Measurements from ENCODE around the gene PNMT. TPM values are rescaled to one million over a fixed set of nuclear protein-coding genes. Genes with fewer than 3 reads are reported as not detected.

Gene PNMT
- total and polyA plus RNA-seq, 2 of the 13 experiments (the other 11 are each of a cell fraction or from before 2014, with no cell fraction given): 0.25 TPM; not detected in 1

DNA sequence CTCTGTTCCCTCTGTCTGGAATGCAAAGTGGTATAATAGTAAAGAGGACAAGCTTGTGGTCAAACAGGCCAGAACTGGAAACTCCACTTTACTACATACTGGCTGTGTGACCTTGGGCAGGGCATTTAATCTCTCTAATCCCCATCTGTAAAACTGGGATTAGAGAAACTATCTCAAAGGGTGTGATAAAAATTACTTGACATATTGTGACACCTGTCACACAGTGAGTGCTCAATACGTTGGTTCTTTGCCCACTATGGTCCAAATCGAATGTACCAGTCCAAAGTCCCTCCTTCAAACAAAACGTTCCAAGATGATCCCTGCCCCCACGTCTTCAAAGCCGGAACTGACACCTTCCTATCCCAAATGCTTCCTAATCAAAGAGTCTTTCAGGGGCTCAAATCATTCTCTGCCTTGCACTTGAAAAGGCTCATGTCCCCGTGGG, 18.9 kb downstream of the PNMT start (continued):
- TF ChIP-seq, protein P1, sequence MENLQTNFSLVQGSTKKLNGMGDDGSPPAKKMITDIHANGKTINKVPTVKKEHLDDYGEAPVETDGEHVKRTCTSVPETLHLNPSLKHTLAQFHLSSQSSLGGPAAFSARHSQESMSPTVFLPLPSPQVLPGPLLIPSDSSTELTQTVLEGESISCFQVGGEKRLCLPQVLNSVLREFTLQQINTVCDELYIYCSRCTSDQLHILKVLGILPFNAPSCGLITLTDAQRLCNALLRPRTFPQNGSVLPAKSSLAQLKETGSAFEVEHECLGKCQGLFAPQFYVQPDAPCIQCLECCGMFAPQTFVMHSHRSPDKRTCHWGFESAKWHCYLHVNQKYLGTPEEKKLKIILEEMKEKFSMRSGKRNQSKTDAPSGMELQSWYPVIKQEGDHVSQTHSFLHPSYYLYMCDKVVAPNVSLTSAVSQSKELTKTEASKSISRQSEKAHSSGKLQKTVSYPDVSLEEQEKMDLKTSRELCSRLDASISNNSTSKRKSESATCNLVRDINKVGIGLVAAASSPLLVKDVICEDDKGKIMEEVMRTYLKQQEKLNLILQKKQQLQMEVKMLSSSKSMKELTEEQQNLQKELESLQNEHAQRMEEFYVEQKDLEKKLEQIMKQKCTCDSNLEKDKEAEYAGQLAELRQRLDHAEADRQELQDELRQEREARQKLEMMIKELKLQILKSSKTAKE (CRISPR knock-in tag; IDR thresholded peaks at IDR 0.05; ENCODE audit: borderline replicate concordance): 0 out of 2 replicates have a peak, but pooled peaks have one; percentile 18
- TF ChIP-seq, protein P2, sequence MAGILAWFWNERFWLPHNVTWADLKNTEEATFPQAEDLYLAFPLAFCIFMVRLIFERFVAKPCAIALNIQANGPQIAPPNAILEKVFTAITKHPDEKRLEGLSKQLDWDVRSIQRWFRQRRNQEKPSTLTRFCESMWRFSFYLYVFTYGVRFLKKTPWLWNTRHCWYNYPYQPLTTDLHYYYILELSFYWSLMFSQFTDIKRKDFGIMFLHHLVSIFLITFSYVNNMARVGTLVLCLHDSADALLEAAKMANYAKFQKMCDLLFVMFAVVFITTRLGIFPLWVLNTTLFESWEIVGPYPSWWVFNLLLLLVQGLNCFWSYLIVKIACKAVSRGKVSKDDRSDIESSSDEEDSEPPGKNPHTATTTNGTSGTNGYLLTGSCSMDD (CRISPR knock-in tag; IDR thresholded peaks at IDR 0.05): no peak
- TF ChIP-seq MATR3 (CRISPR knock-in tag; IDR thresholded peaks at IDR 0.05): no peak
- TF ChIP-seq SRF (IDR thresholded peaks at IDR 0.05; ENCODE audit: low read depth, low read length): no peak
- TF ChIP-seq, protein P3, sequence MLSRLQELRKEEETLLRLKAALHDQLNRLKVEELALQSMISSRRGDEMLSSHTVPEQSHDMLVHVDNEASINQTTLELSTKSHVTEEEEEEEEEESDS (CRISPR knock-in tag; IDR thresholded peaks at IDR 0.05; ENCODE audit: borderline replicate concordance): no peak
- TF ChIP-seq, protein P4, sequence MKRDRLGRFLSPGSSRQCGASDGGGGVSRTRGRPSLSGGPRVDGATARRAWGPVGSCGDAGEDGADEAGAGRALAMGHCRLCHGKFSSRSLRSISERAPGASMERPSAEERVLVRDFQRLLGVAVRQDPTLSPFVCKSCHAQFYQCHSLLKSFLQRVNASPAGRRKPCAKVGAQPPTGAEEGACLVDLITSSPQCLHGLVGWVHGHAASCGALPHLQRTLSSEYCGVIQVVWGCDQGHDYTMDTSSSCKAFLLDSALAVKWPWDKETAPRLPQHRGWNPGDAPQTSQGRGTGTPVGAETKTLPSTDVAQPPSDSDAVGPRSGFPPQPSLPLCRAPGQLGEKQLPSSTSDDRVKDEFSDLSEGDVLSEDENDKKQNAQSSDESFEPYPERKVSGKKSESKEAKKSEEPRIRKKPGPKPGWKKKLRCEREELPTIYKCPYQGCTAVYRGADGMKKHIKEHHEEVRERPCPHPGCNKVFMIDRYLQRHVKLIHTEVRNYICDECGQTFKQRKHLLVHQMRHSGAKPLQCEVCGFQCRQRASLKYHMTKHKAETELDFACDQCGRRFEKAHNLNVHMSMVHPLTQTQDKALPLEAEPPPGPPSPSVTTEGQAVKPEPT (CRISPR knock-in tag; IDR thresholded peaks at IDR 0.05; ENCODE audit: low read depth): no peak
- TF ChIP-seq ZNF83 (CRISPR knock-in tag; IDR thresholded peaks at IDR 0.05; ENCODE audit: borderline replicate concordance): no peak
- no peak for TF ChIP-seq HDAC6 (IDR thresholded peaks at IDR 0.05; ENCODE audit: low read depth, low read length)
- TF ChIP-seq RCOR2 (CRISPR knock-in tag; IDR thresholded peaks at IDR 0.05): peak; percentile 54
- no peak; the same call in 1 of the 2 replicates for TF ChIP-seq SIX1 (CRISPR knock-in tag; IDR thresholded peaks at IDR 0.05; ENCODE audit: borderline replicate concordance)
- no peak; the same call in 1 of the 2 replicates for TF ChIP-seq ZNF737 (CRISPR knock-in tag; IDR thresholded peaks at IDR 0.05; ENCODE audit: borderline replicate concordance)
- no peak for TF ChIP-seq RBM22 (optimal IDR thresholded peaks at IDR 0.05; ENCODE audit: low read length)
- no peak for TF ChIP-seq ATM (IDR thresholded peaks at IDR 0.05; ENCODE audit: borderline replicate concordance)
- TF ChIP-seq, protein P5, sequence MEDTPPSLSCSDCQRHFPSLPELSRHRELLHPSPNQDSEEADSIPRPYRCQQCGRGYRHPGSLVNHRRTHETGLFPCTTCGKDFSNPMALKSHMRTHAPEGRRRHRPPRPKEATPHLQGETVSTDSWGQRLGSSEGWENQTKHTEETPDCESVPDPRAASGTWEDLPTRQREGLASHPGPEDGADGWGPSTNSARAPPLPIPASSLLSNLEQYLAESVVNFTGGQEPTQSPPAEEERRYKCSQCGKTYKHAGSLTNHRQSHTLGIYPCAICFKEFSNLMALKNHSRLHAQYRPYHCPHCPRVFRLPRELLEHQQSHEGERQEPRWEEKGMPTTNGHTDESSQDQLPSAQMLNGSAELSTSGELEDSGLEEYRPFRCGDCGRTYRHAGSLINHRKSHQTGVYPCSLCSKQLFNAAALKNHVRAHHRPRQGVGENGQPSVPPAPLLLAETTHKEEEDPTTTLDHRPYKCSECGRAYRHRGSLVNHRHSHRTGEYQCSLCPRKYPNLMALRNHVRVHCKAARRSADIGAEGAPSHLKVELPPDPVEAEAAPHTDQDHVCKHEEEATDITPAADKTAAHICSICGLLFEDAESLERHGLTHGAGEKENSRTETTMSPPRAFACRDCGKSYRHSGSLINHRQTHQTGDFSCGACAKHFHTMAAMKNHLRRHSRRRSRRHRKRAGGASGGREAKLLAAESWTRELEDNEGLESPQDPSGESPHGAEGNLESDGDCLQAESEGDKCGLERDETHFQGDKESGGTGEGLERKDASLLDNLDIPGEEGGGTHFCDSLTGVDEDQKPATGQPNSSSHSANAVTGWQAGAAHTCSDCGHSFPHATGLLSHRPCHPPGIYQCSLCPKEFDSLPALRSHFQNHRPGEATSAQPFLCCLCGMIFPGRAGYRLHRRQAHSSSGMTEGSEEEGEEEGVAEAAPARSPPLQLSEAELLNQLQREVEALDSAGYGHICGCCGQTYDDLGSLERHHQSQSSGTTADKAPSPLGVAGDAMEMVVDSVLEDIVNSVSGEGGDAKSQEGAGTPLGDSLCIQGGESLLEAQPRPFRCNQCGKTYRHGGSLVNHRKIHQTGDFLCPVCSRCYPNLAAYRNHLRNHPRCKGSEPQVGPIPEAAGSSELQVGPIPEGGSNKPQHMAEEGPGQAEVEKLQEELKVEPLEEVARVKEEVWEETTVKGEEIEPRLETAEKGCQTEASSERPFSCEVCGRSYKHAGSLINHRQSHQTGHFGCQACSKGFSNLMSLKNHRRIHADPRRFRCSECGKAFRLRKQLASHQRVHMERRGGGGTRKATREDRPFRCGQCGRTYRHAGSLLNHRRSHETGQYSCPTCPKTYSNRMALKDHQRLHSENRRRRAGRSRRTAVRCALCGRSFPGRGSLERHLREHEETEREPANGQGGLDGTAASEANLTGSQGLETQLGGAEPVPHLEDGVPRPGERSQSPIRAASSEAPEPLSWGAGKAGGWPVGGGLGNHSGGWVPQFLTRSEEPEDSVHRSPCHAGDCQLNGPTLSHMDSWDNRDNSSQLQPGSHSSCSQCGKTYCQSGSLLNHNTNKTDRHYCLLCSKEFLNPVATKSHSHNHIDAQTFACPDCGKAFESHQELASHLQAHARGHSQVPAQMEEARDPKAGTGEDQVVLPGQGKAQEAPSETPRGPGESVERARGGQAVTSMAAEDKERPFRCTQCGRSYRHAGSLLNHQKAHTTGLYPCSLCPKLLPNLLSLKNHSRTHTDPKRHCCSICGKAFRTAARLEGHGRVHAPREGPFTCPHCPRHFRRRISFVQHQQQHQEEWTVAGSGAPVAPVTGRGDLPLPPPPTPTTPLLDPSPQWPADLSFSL (CRISPR knock-in tag; IDR thresholded peaks at IDR 0.05): no peak; the same call in 1 of the 2 replicates
- no peak for TF ChIP-seq ZNF672 (CRISPR knock-in tag; IDR thresholded peaks at IDR 0.05)
- no peak for TF ChIP-seq SPEN (CRISPR knock-in tag; IDR thresholded peaks at IDR 0.05; ENCODE audit: low read depth)
- no peak for TF ChIP-seq REXO4 (CRISPR knock-in tag; IDR thresholded peaks at IDR 0.05; ENCODE audit: borderline replicate concordance)
- no peak for TF ChIP-seq ZMAT3 (CRISPR knock-in tag; conservative IDR thresholded peaks at IDR 0.05)
- TF ChIP-seq ZNF749 (CRISPR knock-in tag; IDR thresholded peaks at IDR 0.05; ENCODE audit: borderline replicate concordance): no peak
